GM12801 (cell line): ENCODE measurements around the gene MSI2.

Experiments
- TF ChIP-seq, protein P1 (sequence below): IDR thresholded peaks from one replicate; pipeline ENCODE4 v1.5.1; 2011; ENCODE audit warnings: control low read depth; ENCODE audit not compliant: insufficient read length; ENCODE audit errors: extremely low read depth

The MSI2 gene

DNA sequence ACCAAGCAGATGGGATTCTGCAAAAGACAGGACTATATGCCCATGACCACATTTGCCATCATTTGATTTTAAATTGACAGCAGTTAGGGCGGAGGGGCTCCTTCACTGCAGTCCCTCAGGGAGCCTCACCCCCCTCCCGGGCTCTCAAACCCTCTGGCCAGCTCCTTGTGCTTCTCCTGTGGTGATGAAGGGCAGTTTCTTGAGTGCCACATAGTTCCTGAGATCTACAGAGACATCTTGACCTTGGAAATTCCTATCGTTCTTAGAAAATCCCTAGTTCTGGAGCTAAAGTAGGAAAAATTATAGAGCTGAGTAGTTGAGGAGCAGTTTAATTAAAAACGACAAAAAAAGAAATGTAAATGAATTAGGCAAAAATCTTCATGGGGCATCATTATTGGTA is 257.2 kb downstream of the MSI2 start:
- TF ChIP-seq, protein P1, sequence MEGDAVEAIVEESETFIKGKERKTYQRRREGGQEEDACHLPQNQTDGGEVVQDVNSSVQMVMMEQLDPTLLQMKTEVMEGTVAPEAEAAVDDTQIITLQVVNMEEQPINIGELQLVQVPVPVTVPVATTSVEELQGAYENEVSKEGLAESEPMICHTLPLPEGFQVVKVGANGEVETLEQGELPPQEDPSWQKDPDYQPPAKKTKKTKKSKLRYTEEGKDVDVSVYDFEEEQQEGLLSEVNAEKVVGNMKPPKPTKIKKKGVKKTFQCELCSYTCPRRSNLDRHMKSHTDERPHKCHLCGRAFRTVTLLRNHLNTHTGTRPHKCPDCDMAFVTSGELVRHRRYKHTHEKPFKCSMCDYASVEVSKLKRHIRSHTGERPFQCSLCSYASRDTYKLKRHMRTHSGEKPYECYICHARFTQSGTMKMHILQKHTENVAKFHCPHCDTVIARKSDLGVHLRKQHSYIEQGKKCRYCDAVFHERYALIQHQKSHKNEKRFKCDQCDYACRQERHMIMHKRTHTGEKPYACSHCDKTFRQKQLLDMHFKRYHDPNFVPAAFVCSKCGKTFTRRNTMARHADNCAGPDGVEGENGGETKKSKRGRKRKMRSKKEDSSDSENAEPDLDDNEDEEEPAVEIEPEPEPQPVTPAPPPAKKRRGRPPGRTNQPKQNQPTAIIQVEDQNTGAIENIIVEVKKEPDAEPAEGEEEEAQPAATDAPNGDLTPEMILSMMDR: no peak

- TF ChIP-seq, protein P1: no peak
These were observed 258.3 kb downstream of the MSI2 start for GRCh38 chr17:57514614-57515013.

GRCh38 chr17:57515662-57516211 is 259.4 kb downstream of the MSI2 start:
- TF ChIP-seq, protein P1: no peak

DNA sequence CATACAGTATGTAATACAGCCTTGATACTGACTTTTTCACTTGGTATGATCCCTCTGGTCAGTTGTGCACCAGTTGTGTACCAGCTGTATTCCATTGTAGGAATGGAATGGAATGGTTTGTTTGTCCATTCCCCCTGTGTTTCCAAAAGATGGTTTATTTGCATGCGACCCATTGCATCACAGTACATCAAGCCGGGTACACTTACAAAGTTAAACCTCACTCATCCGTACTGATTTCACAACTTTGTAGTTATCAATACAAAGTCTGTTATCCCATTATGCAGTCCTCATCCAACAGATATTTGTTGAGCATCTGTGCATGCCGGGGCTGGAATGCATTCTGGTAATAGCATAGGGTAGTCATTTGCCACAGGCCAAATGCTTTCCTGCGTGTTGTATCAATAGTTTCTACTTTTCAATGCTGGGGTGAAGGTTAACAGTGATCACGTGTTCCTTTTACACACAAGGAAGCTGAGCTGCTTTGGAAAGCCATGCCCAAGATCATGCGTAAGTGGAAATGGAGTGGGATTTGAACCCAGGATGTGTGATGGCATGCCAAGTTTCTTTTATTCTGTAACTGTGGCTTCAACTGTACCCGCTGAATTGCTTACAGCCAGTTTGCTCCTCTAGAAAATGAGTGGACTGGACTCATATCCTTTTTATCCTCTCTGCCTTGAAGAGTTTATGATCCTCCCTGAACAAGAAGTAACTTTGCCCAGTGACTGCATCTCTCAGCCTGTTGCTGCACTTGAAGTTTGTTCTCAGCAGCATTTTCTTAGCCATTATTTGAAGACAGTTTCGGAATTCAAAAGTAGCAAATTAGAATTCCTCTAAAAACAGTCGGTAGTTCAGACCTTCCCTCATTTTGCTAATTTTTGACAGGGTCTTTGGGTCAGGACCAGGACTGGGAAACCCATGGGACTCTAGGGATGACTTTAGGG is 260.2 kb downstream of the MSI2 start:
- TF ChIP-seq, protein P1: no peak

DNA sequence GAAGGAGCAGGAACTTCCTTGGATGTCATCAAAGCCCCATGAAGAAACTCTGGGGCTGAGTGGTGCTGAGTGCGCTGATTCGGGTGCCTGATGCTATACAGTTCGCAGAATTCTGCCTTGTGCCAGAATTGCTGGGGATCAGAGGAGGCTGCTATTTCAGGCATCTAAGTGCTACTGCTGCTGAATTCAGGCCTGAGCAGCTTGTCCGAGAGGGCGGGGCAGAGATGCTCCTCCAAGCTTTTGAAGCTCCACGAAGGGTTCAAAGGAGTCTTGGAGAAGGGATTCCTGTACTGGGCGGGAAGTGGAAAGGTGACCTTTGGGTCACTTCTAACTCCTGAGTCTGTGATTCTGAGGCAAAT is 260.9 kb downstream of the MSI2 start:
- TF ChIP-seq, protein P1: no peak

DNA sequence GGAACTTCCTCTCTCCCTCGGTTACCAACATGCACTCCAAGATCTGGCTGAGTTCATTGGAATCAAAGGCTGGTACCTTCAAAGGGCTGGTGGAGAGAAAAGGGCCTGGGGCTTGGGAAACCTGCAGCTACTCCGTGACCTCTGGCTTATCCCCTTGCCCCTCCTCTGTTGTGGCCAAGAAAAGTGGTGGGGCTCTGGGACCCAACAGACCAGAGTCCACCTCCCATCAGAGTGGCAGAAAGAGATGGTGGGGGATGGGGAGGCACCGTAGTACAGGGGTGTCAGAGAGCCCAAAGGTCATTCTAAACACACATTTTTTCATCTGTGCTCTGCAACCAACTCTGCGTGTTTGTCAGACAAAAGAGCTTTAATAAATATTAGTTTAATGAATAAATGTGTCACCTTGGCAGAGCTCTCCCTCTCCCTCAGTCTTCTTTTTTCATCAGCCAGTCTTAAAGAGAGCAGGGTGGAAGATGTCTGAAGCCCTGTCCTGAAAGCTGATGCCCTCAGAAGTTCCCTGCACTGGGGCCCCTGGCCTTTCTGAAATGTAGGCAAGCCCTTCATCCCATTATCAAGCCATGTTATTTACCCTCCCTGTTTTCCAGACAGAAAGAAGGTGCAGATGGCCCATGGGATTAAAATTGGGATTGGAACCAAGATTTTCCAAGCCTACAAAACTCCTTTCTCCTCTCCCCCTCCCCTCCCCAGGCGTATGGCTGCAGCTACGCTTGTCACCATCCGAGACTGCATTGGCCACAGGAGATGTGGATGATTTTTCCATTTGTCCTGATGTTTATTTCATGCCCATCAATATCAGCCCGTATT is 261.5 kb downstream of the MSI2 start:
- TF ChIP-seq, protein P1: no peak
